PC-3 (cell line): ENCODE measurements around the gene MACROD1.

Experiments
- EZH2 ChIP-seq: fragments of 300-600 bp; sonication (generic); IDR thresholded peaks from one replicate; pipeline ENCODE4 v1.6.1; 2017; ENCODE audit warnings: antibody characterized with exemption, mild to moderate bottlenecking, low read length; ENCODE audit not compliant: unreplicated experiment
- TF ChIP-seq, protein P1 (sequence below): fragments of 300-600 bp; sonication (generic); conservative IDR thresholded peaks from 2 replicates; pipeline ENCODE4 v1.5.1; 2017; ENCODE audit warnings: antibody characterized with exemption, low read depth, mild to moderate bottlenecking, low read length

DNA sequence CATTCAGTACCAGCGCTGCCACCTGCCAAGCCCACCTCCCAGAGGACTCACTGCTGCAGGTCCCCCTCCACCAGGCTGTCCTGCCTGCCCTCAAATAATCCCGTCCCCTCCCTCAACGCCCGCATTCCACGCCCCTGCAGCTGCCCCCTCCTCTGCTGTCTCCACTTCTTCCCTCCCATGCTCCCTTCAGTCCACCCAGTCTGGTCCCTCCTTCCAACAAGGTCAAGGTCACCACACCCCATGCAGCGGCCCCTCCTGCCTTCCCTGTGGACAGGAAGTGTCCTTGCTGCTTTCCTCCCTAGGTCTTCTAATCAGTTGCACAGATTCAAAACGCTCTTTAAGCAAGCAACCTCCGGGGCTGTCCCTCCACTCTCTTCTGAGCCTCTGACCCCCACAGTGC lies 12.1 kb downstream of the MACROD1 start:
- TF ChIP-seq, protein P1, sequence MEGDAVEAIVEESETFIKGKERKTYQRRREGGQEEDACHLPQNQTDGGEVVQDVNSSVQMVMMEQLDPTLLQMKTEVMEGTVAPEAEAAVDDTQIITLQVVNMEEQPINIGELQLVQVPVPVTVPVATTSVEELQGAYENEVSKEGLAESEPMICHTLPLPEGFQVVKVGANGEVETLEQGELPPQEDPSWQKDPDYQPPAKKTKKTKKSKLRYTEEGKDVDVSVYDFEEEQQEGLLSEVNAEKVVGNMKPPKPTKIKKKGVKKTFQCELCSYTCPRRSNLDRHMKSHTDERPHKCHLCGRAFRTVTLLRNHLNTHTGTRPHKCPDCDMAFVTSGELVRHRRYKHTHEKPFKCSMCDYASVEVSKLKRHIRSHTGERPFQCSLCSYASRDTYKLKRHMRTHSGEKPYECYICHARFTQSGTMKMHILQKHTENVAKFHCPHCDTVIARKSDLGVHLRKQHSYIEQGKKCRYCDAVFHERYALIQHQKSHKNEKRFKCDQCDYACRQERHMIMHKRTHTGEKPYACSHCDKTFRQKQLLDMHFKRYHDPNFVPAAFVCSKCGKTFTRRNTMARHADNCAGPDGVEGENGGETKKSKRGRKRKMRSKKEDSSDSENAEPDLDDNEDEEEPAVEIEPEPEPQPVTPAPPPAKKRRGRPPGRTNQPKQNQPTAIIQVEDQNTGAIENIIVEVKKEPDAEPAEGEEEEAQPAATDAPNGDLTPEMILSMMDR, result no peak
- TF ChIP-seq EZH2, result no peak
